Suppressor macrophage (primary cell): ENCODE results near the gene ISL1.

ENCODE experiments used
- DNase-seq, 4 experiments: peaks; one replicate each; pipeline ENCODE4 v3.0.0-alpha.2; 2020 to 2022

The ISL1 gene

GRCh38 chr5:51387884-51388275 lies 4.6 kb downstream of the ISL1 start:
- DNase-seq = no peak

GRCh38 chr5:51388488-51389287 lies 5.4 kb downstream of the ISL1 start:
- DNase-seq = no peak

- no peak for DNase-seq
Measured at GRCh38 chr5:51389288-51389576, 6.0 kb downstream of the ISL1 start.

- no peak for DNase-seq
Measured at GRCh38 chr5:51389577-51390463, 6.6 kb downstream of the ISL1 start.

- no peak for DNase-seq
Measured at GRCh38 chr5:51391175-51391574, 7.9 kb downstream of the ISL1 start.

GRCh38 chr5:51392689-51393199 lies 9.5 kb downstream of the ISL1 start:
- DNase-seq = no peak

GRCh38 chr5:51394609-51395008 lies 11.4 kb downstream of the ISL1 start:
- DNase-seq = no peak

- no peak for DNase-seq
Measured at GRCh38 chr5:51395245-51395644, 12.0 kb downstream of the ISL1 start.

- no peak for DNase-seq
Measured at GRCh38 chr5:51395666-51396356, 12.6 kb downstream of the ISL1 start.

- no peak for DNase-seq
Measured at GRCh38 chr5:51396797-51397196, 13.5 kb downstream of the ISL1 start.

GRCh38 chr5:51397996-51398395 lies 14.7 kb downstream of the ISL1 start:
- DNase-seq = no peak

- DNase-seq = no peak
Measured at GRCh38 chr5:51398875-51399642, 15.8 kb downstream of the ISL1 start.

- no peak for DNase-seq
Measured at GRCh38 chr5:51399643-51400006, 16.4 kb downstream of the ISL1 start.

GRCh38 chr5:51404255-51404654 lies 21.0 kb downstream of the ISL1 start:
- DNase-seq = no peak

- DNase-seq = no peak
Measured at GRCh38 chr5:51411921-51412325, 28.7 kb downstream of the ISL1 start.

GRCh38 chr5:51414516-51414915 lies 31.3 kb downstream of the ISL1 start:
- no peak for DNase-seq

GRCh38 chr5:51416149-51416548 lies 32.9 kb downstream of the ISL1 start:
- no peak for DNase-seq

GRCh38 chr5:51433052-51433710 lies 49.9 kb downstream of the ISL1 start:
- DNase-seq = no peak

- DNase-seq = no peak
Measured at GRCh38 chr5:51439232-51439631, 56.0 kb downstream of the ISL1 start.
